Fibroblast of peridontal ligament (primary cell): Measurements from ENCODE around the gene ANGPTL1.

Experiments
- DNase-seq: peaks from one replicate; pipeline ENCODE4 v3.0.0-alpha.2; 2010; ENCODE audit errors: extremely low read depth

The ANGPTL1 gene

DNA sequence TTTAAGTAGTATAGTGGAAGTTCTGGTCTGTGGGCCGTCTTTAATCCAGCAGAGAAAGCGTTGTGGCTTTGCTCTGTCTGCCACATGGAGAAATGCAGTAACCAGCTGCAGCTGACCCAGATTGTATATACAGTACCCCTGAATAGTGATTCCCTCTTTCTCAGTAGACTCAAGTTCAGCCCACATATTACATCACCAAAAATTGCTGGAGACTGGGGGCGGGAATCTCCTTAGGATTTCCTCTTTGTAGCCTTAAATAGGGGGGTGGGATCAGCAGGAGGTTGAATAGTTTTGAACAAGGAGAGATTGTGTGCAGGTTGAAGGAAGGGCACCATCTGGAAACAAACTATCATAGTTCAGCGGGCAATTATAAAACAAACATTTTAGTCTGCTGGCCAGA is at the start of gene ANGPTL1:
Gene ANGPTL1, minus strand, starts transcription at position 134 of the 400 bp plus-strand sequence. CDS start 5,301 bp downstream, outside the sequence.
- peak; percentile 76 for DNase-seq

DNA sequence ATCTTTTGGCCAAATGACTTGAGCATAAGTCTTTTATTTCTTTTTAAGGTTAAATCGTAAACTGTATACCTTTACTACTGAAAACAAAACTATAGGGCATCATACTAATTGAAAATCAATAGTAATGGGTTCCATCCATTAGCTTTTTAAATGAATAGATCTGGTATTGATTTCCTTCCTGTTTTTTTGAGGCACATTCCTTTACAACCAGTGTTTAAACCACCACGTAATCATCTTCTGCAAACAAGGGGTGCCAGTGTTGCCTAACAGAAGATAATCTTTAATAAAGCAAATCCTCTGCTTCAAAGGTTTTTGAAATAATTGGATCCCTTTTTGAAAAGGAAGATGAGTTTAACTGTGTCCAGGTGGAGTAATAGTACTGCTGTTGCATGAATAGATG is 48.7 kb upstream of the ANGPTL1 start:
- DNase-seq, result no peak

GRCh38 chr1:178918955-178919354 is 48.1 kb upstream of the ANGPTL1 start:
- no peak for DNase-seq

DNA sequence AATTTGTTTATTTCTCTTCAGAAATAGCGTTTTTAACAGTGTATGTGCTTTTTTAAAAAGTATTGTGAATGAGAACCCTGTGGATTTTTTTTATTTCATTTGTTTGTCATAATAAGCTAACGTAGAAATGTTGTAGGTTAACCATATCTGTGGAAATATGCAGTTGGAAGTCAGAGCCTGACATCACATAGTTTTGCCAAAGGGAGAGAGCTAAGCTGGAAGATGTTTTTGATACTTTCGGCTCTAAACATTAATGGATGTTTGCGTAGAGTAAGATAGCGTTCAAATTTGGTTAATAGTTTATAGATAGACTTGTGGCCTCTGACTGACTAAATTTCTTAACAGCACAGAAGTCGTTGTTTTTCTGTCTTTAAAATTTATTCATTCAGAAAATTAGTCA is 47.4 kb upstream of the ANGPTL1 start:
- DNase-seq, result no peak

- DNase-seq, result no peak
Observed at GRCh38 chr1:178916448-178917174, 45.7 kb upstream of the ANGPTL1 start.

GRCh38 chr1:178912597-178912996 is 41.7 kb upstream of the ANGPTL1 start:
- peak; percentile 30 for DNase-seq

DNA sequence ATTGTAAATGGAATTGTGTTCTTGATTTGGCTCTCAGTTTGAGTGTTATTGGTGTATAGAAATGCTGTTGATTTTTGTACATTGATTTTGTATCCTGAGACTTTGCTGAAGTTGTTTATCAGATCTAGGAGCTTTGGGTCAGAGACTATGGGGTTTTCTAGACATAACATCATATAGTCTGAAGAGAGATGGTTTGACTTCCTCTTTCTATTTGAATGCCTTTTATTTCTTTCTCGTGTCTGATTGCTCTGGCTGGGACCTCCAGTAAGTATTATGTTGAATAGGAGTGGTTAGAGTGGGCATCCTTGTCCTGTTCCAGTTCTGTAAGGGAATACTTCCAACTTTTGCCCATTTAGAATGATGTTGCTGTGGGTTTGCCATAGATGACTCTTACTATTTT is 39.1 kb upstream of the ANGPTL1 start:
- no peak for DNase-seq

DNA sequence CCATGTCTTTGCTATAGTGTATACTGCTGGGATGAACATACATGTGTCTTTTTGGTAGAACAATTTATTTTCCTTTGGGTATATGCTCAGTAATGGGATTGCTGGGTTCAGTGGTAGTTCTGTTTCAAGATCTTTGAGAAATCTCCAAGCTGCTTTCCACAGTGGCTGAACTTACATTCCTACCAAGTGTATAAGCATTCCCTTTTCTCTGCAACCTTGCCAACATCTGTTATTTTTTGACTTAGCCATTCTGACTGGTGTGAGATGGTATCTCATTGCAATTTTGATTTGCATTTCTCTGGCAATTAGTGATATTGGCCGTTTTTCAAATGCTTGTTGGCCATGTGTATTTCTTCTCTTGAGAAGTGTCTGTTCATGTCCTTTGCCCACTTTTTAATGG is 37.5 kb upstream of the ANGPTL1 start:
- peak; percentile 93 for DNase-seq

DNA sequence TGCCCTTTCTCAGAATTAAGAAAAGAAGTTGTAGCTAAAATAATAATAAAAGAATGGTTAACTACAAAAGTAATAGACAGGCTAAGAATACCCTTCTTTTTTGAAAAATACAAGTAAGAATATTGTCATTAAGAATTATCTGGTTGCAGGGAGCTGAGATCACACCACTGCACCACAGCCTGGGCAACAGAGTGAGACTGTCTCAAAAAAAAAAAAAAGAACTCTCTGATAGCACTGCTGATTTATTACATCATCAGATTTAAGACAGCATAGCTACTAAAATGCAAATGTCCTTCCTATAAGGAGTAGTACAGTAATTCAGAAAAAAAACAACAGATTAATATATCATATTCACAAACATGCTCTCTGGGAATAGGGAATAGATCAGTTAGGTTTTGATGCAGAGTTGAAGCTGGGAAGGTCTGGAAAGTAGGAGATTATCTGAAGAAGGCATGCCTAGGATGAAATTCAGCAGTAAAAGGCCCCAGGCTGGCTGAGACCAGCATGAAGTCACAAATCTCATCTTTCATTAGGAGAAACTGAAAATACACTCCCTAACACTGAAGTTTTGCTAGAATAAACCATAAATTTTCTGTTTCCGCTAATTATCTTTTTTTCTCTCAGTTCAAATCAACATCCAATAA is 30.7 kb upstream of the ANGPTL1 start:
- no peak for DNase-seq

GRCh38 chr1:178899402-178899801 is 28.5 kb upstream of the ANGPTL1 start:
- no peak for DNase-seq

- no peak for DNase-seq
Observed at GRCh38 chr1:178898401-178898800, 27.5 kb upstream of the ANGPTL1 start.

DNA sequence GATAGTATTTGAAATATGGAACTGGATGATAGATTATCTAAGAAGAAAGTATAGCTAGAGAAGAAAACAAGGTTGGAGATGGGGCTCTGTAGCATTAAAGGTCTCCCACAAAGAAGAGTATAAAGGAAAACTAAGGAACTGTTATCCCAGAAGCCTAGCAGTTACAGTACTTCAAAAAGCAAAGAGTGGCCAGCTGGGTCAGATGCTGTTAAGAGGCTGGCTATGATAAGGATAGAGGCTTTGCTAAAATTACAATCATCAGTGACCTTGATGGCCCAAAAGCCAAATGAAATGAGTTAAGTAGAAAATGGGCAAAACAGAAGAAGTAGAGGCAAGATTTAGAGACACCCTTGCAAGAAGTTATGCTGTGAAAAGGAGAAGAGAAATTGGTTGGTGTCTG is 25.1 kb upstream of the ANGPTL1 start:
- DNase-seq, result no peak

DNA sequence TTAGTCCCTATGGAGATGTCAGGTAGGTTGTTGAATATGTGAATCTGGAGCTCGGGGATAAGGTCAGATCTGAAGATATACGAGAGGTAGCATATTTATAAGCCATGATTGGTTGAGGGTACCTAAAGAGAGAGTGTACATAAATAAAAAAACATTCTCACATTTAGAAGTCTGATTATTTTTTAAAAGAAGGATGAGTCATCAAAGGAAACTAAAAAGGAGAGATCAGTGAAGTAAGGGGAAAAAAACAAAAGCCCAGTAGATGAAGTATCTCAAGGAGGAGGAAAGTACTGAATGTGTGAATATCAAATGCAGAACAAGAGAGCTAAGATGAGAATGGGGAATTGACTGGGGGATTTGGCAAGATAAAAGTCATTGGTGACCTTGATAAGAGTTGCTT is 15.7 kb upstream of the ANGPTL1 start:
- DNase-seq, result no peak

DNA sequence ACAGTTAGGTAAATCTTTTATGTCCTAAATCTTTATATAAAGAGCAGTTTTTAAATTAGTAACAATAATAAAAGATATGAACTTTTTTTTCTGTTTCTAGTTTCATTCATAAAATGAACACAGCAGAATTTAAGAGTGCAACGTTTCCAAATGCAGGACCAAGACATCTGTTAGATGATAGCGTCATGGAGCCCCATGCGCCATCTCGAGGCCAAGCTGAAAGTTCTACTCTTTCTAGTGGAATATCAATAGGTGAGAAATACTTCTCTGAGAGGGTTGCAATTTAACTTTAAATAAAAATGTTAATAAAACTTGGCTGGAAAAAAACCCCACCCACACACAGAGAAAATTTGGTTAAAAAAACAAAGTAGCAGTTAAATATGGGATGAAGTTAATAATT is 15.0 kb upstream of the ANGPTL1 start:
- DNase-seq, result peak; percentile 50

- no peak for DNase-seq
Observed at GRCh38 chr1:178881950-178882349, 11.1 kb upstream of the ANGPTL1 start.

DNA sequence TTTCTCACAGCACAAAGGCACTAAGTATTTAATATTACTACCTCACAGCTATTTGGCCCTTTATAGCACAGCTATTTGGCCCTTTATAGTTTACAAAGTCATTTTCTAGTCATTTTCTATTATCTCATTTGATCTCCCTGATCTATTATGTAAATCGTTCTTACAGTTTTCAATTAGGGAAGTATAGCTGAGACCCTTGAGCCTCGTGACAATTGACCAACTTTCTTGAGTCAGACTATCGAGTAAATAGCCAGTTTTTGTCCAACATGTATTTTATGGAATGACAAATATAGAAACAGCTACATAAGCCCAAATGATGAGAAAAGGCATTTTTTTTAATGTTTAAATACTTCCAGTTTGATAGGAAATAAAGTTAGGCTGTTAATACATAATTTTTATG is 7.0 kb upstream of the ANGPTL1 start:
- DNase-seq, result no peak

- DNase-seq, result no peak
Observed at GRCh38 chr1:178875936-178876335, 5.1 kb upstream of the ANGPTL1 start.

- DNase-seq, result no peak
Observed at GRCh38 chr1:178874966-178875365, 4.1 kb upstream of the ANGPTL1 start.

DNA sequence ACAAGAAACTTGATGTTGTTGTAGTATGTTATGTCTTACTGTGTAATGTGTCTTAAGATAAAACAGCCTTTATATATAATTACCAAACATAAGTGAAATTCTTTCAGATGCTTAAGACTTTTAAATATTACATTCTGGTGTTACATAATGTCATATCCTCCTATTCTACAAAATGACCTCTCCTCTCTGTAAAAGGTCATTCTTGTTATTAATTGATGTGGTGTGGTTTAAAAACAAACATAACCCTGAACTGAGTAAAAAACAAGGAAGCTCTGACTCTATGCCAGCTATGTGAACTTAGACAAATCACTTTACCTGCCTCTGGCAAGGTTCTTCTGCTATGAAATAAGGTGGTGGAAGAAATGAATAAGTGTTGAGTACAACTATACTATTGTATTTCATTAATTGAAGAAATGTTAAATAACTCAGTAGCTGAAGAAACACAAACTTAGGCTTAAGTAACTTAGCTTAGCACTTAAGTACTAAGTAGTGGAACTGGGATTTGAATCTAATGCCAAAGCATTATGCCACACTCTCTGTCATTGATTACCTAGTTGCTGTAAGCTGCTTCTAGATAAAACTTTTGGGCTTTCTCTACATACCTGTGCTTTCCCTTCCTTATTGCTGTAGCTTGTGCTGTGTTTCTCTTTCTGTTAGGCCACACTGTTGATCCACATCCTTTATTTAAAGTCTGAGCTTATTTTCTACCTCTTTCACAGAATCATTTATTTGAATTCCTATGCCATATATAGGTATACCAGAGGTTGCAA is 859 bp upstream of the ANGPTL1 start:
- no peak for DNase-seq

DNA sequence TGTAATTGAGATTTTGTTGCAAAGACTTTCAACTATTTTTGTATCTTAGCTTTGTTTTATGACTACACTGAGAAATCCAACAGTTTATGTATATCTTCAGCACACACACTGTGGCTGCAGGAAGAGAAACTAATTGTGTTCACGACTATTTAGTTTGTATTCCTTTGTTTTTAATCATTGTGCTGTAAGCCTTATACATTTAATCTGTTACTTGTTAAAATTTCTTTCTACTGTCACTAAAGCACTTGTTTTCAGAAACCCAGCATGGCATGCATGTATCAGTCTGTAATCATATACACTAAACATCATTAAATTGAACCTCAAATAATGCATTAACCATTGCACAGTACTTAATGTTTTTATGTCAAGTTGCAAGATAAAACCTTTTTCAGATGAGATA is 656 bp downstream of the ANGPTL1 start:
- no peak for DNase-seq

- peak; percentile 82 for DNase-seq
Observed at GRCh38 chr1:178869119-178869697, 1.7 kb downstream of the ANGPTL1 start.

DNA sequence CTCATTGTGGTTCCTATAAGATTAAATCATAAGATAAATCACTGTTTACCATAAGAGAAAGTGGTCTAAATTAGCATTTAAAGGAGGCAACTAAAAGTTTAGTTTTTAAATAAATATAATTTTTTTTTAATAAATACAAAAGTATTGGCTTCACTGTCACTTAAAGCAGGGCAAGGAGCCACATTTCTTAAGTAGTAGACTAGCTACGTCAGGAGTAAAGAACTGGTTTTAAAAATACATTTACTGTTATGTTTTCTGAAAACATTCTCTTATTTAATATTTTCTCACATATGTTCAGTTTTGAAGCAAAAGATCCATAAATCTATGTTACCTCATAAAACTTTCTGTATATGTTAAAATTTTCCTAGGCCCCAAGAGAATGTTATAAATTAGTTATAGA is 2.2 kb downstream of the ANGPTL1 start:
- no peak for DNase-seq
